Esophagus muscularis mucosa (tissue), 3 donors: ENCODE measurements around the gene DNAJC6.

ENCODE experiments used
- POLR2A ChIP-seq: fragments of 450-650 bp; IDR thresholded peaks from one replicate; pipeline ENCODE4 v1.6.1; 2017; ENCODE audit warnings: antibody characterized with exemption, moderate library complexity, mild to moderate bottlenecking, low read depth
- TF ChIP-seq, protein P1 (sequence below), 3 experiments: fragments of 200-600 bp in 2 of 3; fragments of 450-650 bp in 1 of 3; sonication (generic) in 2 of 3; IDR thresholded peaks; one replicate each; pipeline ENCODE4 v1.5.1; 2017 to 2019; ENCODE audit warnings: antibody characterized with exemption in 3 of 3, mild to moderate bottlenecking in 2 of 3, moderate library complexity in 1 of 3

DNA sequence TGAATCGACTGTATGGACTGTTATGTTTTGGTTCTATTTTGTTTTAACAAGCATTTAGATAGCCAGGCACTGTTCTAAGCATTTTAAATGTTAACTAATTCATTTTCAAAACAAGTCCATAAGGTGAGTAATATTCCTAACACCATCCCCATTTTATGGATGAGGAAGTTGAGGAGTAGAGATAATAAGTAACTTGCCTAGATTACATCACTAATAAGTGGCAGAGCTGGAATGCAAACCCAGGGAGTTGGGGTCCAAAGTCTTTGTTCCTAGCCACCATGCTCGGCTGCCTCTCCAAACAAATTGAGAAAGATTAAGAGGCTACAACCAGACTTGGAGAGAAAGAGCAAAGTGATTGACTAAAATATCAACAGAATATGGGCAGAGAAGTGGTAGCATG, 98.5 kb downstream of the DNAJC6 start:
- no peak for TF ChIP-seq POLR2A
- TF ChIP-seq, protein P1, sequence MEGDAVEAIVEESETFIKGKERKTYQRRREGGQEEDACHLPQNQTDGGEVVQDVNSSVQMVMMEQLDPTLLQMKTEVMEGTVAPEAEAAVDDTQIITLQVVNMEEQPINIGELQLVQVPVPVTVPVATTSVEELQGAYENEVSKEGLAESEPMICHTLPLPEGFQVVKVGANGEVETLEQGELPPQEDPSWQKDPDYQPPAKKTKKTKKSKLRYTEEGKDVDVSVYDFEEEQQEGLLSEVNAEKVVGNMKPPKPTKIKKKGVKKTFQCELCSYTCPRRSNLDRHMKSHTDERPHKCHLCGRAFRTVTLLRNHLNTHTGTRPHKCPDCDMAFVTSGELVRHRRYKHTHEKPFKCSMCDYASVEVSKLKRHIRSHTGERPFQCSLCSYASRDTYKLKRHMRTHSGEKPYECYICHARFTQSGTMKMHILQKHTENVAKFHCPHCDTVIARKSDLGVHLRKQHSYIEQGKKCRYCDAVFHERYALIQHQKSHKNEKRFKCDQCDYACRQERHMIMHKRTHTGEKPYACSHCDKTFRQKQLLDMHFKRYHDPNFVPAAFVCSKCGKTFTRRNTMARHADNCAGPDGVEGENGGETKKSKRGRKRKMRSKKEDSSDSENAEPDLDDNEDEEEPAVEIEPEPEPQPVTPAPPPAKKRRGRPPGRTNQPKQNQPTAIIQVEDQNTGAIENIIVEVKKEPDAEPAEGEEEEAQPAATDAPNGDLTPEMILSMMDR (IDR thresholded peaks at IDR 0.05), result no peak
